Panc1 (cell line): ENCODE data around the gene SHBG. TPM values are rescaled to one million over a fixed set of nuclear protein-coding genes. Genes with fewer than 3 reads are reported as not detected.
A peak's percentile ranks its signal among the peaks of the same experiment; 100 is the strongest.

Experiments used
- ATAC-seq: fragments of 200-7000 bp; cut with Tn5 transposase; 2 replicates; pipeline ENCODE4 v1.9.1; 2020; ENCODE audit warnings: mild to moderate bottlenecking, moderate library complexity
- BruUV-seq: library from RNA; stranded (reverse); fragments of 400-500 nt; replicated peaks from 2 replicates; lab custom pipeline; 2021; lab: Mats Ljungman, UMichigan
- CTCF ChIA-PET: fragments of 300-600 bp; sonication (Branson Sonifier 250); formaldehyde crosslinking; loops from one replicate; lab custom pipeline; 2022; ENCODE audit warnings: antibody characterized with exemption; lab: Charles Lee
- POLR2A ChIA-PET: fragments of 300-600 bp; sonication (Branson Sonifier 250); formaldehyde crosslinking; loops from one replicate; lab custom pipeline; 2022; ENCODE audit warnings: antibody characterized with exemption; lab: Charles Lee
- DNase-seq: peaks from one replicate; pipeline ENCODE4 v3.0.0-alpha.2; 2010; ENCODE audit warnings: low read depth, low spot score
- H3K27ac ChIP-seq: 2 replicates; pipeline ENCODE4 v1.5.1; 2011; ENCODE audit warnings: mild to moderate bottlenecking, low read length, inconsistent platforms
- H3K27me3 ChIP-seq: fragments of 200-500 bp; sonication (Bioruptor generic); 2 replicates; pipeline ENCODE4 v1.6.0; 2014; ENCODE audit warnings: low read length, inconsistent platforms; ENCODE audit not compliant: control insufficient read depth, insufficient read depth
- H3K36me3 ChIP-seq: fragments of 200-500 bp; sonication (Bioruptor generic); 2 replicates; pipeline ENCODE4 v1.5.1; 2014; ENCODE audit warnings: inconsistent platforms, mild to moderate bottlenecking, low read length, moderate library complexity; ENCODE audit not compliant: control insufficient read depth, insufficient read depth
- H3K4me1 ChIP-seq: 2 replicates; pipeline ENCODE4 v1.5.1; 2011; ENCODE audit warnings: inconsistent platforms, mild to moderate bottlenecking, low read length, moderate library complexity; ENCODE audit not compliant: control insufficient read depth, insufficient read depth
- H3K4me3 ChIP-seq, 2 experiments: 2 replicates each; pipeline ENCODE4 v1.5.1; 2011 to 2012; ENCODE audit warnings: low read depth in 2 of 2, low read length in 2 of 2, mild to moderate bottlenecking in 2 of 2, inconsistent platforms in 1 of 2, moderate library complexity in 1 of 2
- H3K9me3 ChIP-seq: fragments of 200-500 bp; sonication (Bioruptor generic); 2 replicates; pipeline ENCODE4 v1.5.1; 2014; ENCODE audit warnings: low read depth, mild to moderate bottlenecking, inconsistent platforms, low read length, moderate library complexity; ENCODE audit not compliant: control insufficient read depth, insufficient read depth
- POLR2AphosphoS5 ChIP-seq: IDR thresholded peaks from 2 replicates; pipeline ENCODE4 v1.6.1; 2012; ENCODE audit warnings: mild to moderate bottlenecking, low read depth, low read length, moderate library complexity
- SIN3A ChIP-seq: IDR thresholded peaks from 2 replicates; pipeline ENCODE4 v1.6.1; 2012; ENCODE audit warnings: low read depth, mild to moderate bottlenecking, low read length, moderate library complexity, borderline replicate concordance; ENCODE audit not compliant: insufficient read depth
- TCF7L2 ChIP-seq: IDR thresholded peaks from 2 replicates; pipeline ENCODE4 v1.6.1; 2011; ENCODE audit warnings: mild to moderate bottlenecking, low read depth, low read length, inconsistent platforms
- in situ Hi-C: cut with HindIII; loops from 2 replicates; pipeline ENCODE4 v1.10.0; 2016; ENCODE audit warnings: low sequenced_read_pairs, low pct_unique_long_range_greater_than_20kb
- intact Hi-C: fragments of 100-400 bp; cut with micrococcal nuclease; formaldehyde crosslinking; loops from one replicate; pipeline ENCODE4 v1.10.0; 2022; ENCODE audit not compliant: unreplicated experiment
- total RNA-seq: library from RNA; stranded (reverse); gene quantifications from one replicate; pipeline ENCODE4 v1.2.1, GENCODE V29; 2021; ENCODE audit not compliant: unreplicated experiment
- TF ChIP-seq, protein P1 (sequence below), 2 experiments: IDR thresholded peaks; 2 replicates each; pipeline ENCODE4 v1.6.1; 2011 to 2012; ENCODE audit warnings: low read depth in 2 of 2, control low read depth in 1 of 2, low read length in 1 of 2, mild to moderate bottlenecking in 1 of 2, moderate library complexity in 1 of 2; ENCODE audit not compliant: insufficient read depth in 1 of 2
- TF ChIP-seq, protein P2 (sequence below): fragments of 450-650 bp; IDR thresholded peaks from 2 replicates; pipeline ENCODE4 v1.5.1; 2017; ENCODE audit warnings: mild to moderate bottlenecking

The SHBG gene
- total RNA-seq, 1 experiment from 2014 or later: 1.2 TPM

- Histone ChIP-seq H3K27ac (no peak within 1 kb of the TSS), H3K9me3 (no peaks in the 10 kb centered on the region), H3K4me1 (no peaks in the 10 kb centered on the region), H3K27me3 (peaks cover 2% of the 10 kb centered on the region; the same call in 1 of the 2 replicates), H3K36me3 (no peaks in the 10 kb centered on the region), H3K4me3 (peak within 1 kb of the TSS; percentile 26 to 47)
- ChIA-PET CTCF (interaction anchor here (1.2 kb wide), 1 partner anchor 37 kb away, joined by 3 read pairs; the partner anchor contains the start of gene TP53), POLR2A (interaction anchor here (0.6 to 0.7 kb wide), 6 partner anchors 12 to 279 kb away, joined by 3 to 8 read pairs (median 6); partner anchors contain the start of genes MPDU1 and TP53)
- in situ Hi-C loops: no loop called here
- no peak for DNase-seq
- intact Hi-C loops: no loop called here
- no TSS peak for BruUV-seq
- ATAC-seq: peak; percentile 84
- TF ChIP-seq SIN3A: no peak
- TF ChIP-seq, protein P1, sequence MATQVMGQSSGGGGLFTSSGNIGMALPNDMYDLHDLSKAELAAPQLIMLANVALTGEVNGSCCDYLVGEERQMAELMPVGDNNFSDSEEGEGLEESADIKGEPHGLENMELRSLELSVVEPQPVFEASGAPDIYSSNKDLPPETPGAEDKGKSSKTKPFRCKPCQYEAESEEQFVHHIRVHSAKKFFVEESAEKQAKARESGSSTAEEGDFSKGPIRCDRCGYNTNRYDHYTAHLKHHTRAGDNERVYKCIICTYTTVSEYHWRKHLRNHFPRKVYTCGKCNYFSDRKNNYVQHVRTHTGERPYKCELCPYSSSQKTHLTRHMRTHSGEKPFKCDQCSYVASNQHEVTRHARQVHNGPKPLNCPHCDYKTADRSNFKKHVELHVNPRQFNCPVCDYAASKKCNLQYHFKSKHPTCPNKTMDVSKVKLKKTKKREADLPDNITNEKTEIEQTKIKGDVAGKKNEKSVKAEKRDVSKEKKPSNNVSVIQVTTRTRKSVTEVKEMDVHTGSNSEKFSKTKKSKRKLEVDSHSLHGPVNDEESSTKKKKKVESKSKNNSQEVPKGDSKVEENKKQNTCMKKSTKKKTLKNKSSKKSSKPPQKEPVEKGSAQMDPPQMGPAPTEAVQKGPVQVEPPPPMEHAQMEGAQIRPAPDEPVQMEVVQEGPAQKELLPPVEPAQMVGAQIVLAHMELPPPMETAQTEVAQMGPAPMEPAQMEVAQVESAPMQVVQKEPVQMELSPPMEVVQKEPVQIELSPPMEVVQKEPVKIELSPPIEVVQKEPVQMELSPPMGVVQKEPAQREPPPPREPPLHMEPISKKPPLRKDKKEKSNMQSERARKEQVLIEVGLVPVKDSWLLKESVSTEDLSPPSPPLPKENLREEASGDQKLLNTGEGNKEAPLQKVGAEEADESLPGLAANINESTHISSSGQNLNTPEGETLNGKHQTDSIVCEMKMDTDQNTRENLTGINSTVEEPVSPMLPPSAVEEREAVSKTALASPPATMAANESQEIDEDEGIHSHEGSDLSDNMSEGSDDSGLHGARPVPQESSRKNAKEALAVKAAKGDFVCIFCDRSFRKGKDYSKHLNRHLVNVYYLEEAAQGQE (IDR thresholded peaks at IDR 0.05; ENCODE audit: insufficient read depth in 1 of 2, low read depth in 2 of 2, low read length in 1 of 2): no peak
- TF ChIP-seq, protein P2, sequence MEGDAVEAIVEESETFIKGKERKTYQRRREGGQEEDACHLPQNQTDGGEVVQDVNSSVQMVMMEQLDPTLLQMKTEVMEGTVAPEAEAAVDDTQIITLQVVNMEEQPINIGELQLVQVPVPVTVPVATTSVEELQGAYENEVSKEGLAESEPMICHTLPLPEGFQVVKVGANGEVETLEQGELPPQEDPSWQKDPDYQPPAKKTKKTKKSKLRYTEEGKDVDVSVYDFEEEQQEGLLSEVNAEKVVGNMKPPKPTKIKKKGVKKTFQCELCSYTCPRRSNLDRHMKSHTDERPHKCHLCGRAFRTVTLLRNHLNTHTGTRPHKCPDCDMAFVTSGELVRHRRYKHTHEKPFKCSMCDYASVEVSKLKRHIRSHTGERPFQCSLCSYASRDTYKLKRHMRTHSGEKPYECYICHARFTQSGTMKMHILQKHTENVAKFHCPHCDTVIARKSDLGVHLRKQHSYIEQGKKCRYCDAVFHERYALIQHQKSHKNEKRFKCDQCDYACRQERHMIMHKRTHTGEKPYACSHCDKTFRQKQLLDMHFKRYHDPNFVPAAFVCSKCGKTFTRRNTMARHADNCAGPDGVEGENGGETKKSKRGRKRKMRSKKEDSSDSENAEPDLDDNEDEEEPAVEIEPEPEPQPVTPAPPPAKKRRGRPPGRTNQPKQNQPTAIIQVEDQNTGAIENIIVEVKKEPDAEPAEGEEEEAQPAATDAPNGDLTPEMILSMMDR: no peak
- no peak for TF ChIP-seq TCF7L2
- TF ChIP-seq POLR2AphosphoS5: no peak
These were observed 20.7 kb downstream of the SHBG start, which contains the start of gene ATP1B2 for GRCh38 chr17:7650509-7651096. ATP1B2 (plus strand) TSS chr17:7650926; CDS start chr17:7651519, 593 bp downstream.

GRCh38 chr17:7651097-7651664 lies 21.2 kb downstream of the SHBG start:
- in situ Hi-C loops (no loop called here), intact Hi-C loops (no loop called here)
- no peaks in the 10 kb centered on the region for H3K9me3 ChIP-seq
- no peak for ATAC-seq
- peaks cover 2% of the 10 kb centered on the region; the same call in 1 of the 2 replicates for H3K27me3 ChIP-seq
- H3K27ac ChIP-seq: no peak overlapping the region
- no peaks in the 10 kb centered on the region for H3K4me1 ChIP-seq
- ChIA-PET CTCF (interaction anchor here (1.2 kb wide), 1 partner anchor 36 kb away, joined by 3 read pairs; the partner anchor contains the start of gene TP53), POLR2A (interaction anchor here (0.7 kb wide), 3 partner anchors 12 to 309 kb away, joined by 3 to 6 read pairs (median 3); no protein-coding TSS in a partner anchor)
- no peaks in the 10 kb centered on the region for H3K36me3 ChIP-seq
- no peak for DNase-seq
- TF ChIP-seq, protein P1 (IDR thresholded peaks at IDR 0.05; ENCODE audit: insufficient read depth in 1 of 2, low read depth in 2 of 2, low read length in 1 of 2): no peak
- no peak for TF ChIP-seq SIN3A
- no peak for TF ChIP-seq POLR2AphosphoS5
- TF ChIP-seq, protein P2: no peak
- TF ChIP-seq TCF7L2: no peak
- no TSS peak for BruUV-seq
- peak overlapping the region; percentile 26 to 47 for H3K4me3 ChIP-seq
